GM12878 (cell line): ENCODE data around the gene RIPK3. TPM values are rescaled to one million over a fixed set of nuclear protein-coding genes. Genes with fewer than 3 reads are reported as not detected.
A peak's percentile ranks its signal among the peaks of the same experiment; 100 is the strongest.

ENCODE experiments used
- BRCA1 ChIP-seq: IDR thresholded peaks from 2 replicates; pipeline ENCODE4 v1.6.1; 2011; ENCODE audit warnings: low read depth, low read length, improper control_type of control experiment
- FOS ChIP-seq: IDR thresholded peaks from 3 replicates; pipeline ENCODE4 v1.6.1; 2011; ENCODE audit warnings: borderline replicate concordance; ENCODE audit not compliant: insufficient read length; ENCODE audit errors: extremely low read depth
- IKZF2 ChIP-seq, 2 experiments: fragments of 450-650 bp; IDR thresholded peaks; 2 replicates each; pipeline ENCODE4 v1.6.1; 2017; ENCODE audit warnings: mild to moderate bottlenecking in 2 of 2, moderate library complexity in 2 of 2
- JUND ChIP-seq: IDR thresholded peaks from 2 replicates; pipeline ENCODE4 v1.6.1; 2012; ENCODE audit warnings: low read depth, mild to moderate bottlenecking, low read length, improper control_type of control experiment, moderate library complexity
- KAT2A ChIP-seq: conservative IDR thresholded peaks from 2 replicates; pipeline ENCODE4 v1.6.1; 2011; ENCODE audit warnings: low read depth, low read length; ENCODE audit not compliant: control insufficient read depth
- MEF2A ChIP-seq: IDR thresholded peaks from 2 replicates; pipeline ENCODE4 v1.6.1; 2011; ENCODE audit warnings: low read depth, mild to moderate bottlenecking, low read length, moderate library complexity; ENCODE audit not compliant: insufficient read depth
- MEF2B ChIP-seq: fragments of 450-650 bp; IDR thresholded peaks from 2 replicates; pipeline ENCODE4 v1.6.1; 2018; ENCODE audit warnings: mild to moderate bottlenecking, moderate library complexity; ENCODE audit not compliant: partially characterized antibody, poor library complexity, severe bottlenecking
- NFYA ChIP-seq: IDR thresholded peaks from 2 replicates; pipeline ENCODE4 v1.6.1; 2011; ENCODE audit warnings: low read depth, mild to moderate bottlenecking, low read length, improper control_type of control experiment, borderline replicate concordance
- NFYB ChIP-seq: IDR thresholded peaks from 2 replicates; pipeline ENCODE4 v1.6.1; 2011; ENCODE audit warnings: low read depth, mild to moderate bottlenecking, low read length, improper control_type of control experiment, moderate library complexity; ENCODE audit not compliant: insufficient read depth
- PAX5 ChIP-seq: IDR thresholded peaks from 2 replicates; pipeline ENCODE4 v1.6.1; 2011; ENCODE audit warnings: low read depth, low read length, borderline replicate concordance
- PKNOX1 ChIP-seq: fragments of 450-650 bp; IDR thresholded peaks from 2 replicates; pipeline ENCODE4 v1.6.1; 2016; ENCODE audit warnings: mild to moderate bottlenecking
- POLR2A ChIP-seq: IDR thresholded peaks from 2 replicates; pipeline ENCODE4 v1.6.1; 2011; ENCODE audit warnings: low read depth, mild to moderate bottlenecking, low read length
- SMARCA5 ChIP-seq: fragments of 450-650 bp; IDR thresholded peaks from 2 replicates; pipeline ENCODE4 v1.6.1; 2017; ENCODE audit warnings: mild to moderate bottlenecking
- SMC3 ChIP-seq: IDR thresholded peaks from 2 replicates; pipeline ENCODE4 v1.6.1; 2011; ENCODE audit warnings: low read length, improper control_type of control experiment, borderline replicate concordance
- WRNIP1 ChIP-seq: IDR thresholded peaks from 2 replicates; pipeline ENCODE4 v1.6.1; 2011; ENCODE audit warnings: low read depth, low read length, improper control_type of control experiment, borderline replicate concordance
- YY1 ChIP-seq: IDR thresholded peaks from 2 replicates; pipeline ENCODE4 v1.6.1; 2011; ENCODE audit warnings: low read depth, mild to moderate bottlenecking, low read length
- ZNF384 ChIP-seq: IDR thresholded peaks from 2 replicates; pipeline ENCODE4 v1.6.1; 2012; ENCODE audit warnings: low read depth, mild to moderate bottlenecking, low read length, improper control_type of control experiment, borderline replicate concordance
- polyA plus RNA-seq, 11 experiments: library from polyadenylated mRNA; depleted of rRNA in 4 of 11; unstranded in 6 of 11; stranded (reverse) in 5 of 11; fragments of >200 nt; fragmentation: Nextera tagmentation in 4 of 11; fragmentation: Illumina TruSeq in 1 of 11; extraction: Ambion mirVana in 4 of 11; extraction: Trizol in 1 of 11; gene quantifications; 1 replicate in 1 of 11; 2 replicates in 10 of 11; pipeline versions ENCODE4 v1.2.1 to v1.2.3, GENCODE V29; 2011 to 2016; ENCODE audit warnings: inconsistent platforms in 2 of 11, missing spikeins in 2 of 11, low read depth in 1 of 11
- total RNA-seq, 4 experiments: library from RNA; depleted of rRNA in 3 of 4; stranded (reverse); fragments of >200 nt in 3 of 4; fragmentation: Illumina TruSeq in 1 of 4; extraction: Trizol in 1 of 4; gene quantifications; 2 replicates each; pipeline versions ENCODE4 v1.2.1 to v1.2.3, GENCODE V29; 2013 to 2021
- TF ChIP-seq, protein P1 (sequence below): fragments of 450-650 bp; formaldehyde crosslinking; IDR thresholded peaks from 2 replicates; pipeline ENCODE4 v1.4.0; 2020; ENCODE audit warnings: mild to moderate bottlenecking, moderate library complexity
- TF ChIP-seq, protein P2 (sequence below): IDR thresholded peaks from 2 replicates; pipeline ENCODE4 v1.6.1; 2012; ENCODE audit warnings: low read depth, low read length, improper control_type of control experiment
- TF ChIP-seq, protein P3 (sequence below): IDR thresholded peaks from 2 replicates; pipeline ENCODE4 v1.6.1; 2011; ENCODE audit warnings: borderline replicate concordance, low read depth, mild to moderate bottlenecking, moderate library complexity, low read length; ENCODE audit not compliant: insufficient read depth, poor library complexity, severe bottlenecking

Gene RIPK3
- total and polyA plus RNA-seq, 10 of the 15 experiments (the other 5 are each of a cell fraction or from before 2014, with no cell fraction given) = 2.0 to 13.6 (median 8.1) TPM

- TF ChIP-seq, protein P1, sequence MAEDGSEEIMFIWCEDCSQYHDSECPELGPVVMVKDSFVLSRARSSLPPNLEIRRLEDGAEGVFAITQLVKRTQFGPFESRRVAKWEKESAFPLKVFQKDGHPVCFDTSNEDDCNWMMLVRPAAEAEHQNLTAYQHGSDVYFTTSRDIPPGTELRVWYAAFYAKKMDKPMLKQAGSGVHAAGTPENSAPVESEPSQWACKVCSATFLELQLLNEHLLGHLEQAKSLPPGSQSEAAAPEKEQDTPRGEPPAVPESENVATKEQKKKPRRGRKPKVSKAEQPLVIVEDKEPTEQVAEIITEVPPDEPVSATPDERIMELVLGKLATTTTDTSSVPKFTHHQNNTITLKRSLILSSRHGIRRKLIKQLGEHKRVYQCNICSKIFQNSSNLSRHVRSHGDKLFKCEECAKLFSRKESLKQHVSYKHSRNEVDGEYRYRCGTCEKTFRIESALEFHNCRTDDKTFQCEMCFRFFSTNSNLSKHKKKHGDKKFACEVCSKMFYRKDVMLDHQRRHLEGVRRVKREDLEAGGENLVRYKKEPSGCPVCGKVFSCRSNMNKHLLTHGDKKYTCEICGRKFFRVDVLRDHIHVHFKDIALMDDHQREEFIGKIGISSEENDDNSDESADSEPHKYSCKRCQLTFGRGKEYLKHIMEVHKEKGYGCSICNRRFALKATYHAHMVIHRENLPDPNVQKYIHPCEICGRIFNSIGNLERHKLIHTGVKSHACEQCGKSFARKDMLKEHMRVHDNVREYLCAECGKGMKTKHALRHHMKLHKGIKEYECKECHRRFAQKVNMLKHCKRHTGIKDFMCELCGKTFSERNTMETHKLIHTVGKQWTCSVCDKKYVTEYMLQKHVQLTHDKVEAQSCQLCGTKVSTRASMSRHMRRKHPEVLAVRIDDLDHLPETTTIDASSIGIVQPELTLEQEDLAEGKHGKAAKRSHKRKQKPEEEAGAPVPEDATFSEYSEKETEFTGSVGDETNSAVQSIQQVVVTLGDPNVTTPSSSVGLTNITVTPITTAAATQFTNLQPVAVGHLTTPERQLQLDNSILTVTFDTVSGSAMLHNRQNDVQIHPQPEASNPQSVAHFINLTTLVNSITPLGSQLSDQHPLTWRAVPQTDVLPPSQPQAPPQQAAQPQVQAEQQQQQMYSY (CRISPR knock-in tag) = no peak
- no peak for TF ChIP-seq KAT2A
- TF ChIP-seq NFYA = no peak
- TF ChIP-seq JUND = 0 out of 2 replicates have a peak, but pooled peaks have one; percentile 33
- no peak for TF ChIP-seq BRCA1
- peak; percentile 96; the same call in 1 of the 2 replicates for TF ChIP-seq WRNIP1
- TF ChIP-seq SMARCA5 = peak; percentile 49; the same call in 1 of the 2 replicates
- TF ChIP-seq, protein P2, sequence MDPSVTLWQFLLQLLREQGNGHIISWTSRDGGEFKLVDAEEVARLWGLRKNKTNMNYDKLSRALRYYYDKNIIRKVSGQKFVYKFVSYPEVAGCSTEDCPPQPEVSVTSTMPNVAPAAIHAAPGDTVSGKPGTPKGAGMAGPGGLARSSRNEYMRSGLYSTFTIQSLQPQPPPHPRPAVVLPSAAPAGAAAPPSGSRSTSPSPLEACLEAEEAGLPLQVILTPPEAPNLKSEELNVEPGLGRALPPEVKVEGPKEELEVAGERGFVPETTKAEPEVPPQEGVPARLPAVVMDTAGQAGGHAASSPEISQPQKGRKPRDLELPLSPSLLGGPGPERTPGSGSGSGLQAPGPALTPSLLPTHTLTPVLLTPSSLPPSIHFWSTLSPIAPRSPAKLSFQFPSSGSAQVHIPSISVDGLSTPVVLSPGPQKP = no peak
- TF ChIP-seq, protein P3, sequence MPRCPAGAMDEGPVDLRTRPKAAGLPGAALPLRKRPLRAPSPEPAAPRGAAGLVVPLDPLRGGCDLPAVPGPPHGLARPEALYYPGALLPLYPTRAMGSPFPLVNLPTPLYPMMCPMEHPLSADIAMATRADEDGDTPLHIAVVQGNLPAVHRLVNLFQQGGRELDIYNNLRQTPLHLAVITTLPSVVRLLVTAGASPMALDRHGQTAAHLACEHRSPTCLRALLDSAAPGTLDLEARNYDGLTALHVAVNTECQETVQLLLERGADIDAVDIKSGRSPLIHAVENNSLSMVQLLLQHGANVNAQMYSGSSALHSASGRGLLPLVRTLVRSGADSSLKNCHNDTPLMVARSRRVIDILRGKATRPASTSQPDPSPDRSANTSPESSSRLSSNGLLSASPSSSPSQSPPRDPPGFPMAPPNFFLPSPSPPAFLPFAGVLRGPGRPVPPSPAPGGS = no peak
- no peak for TF ChIP-seq MEF2A
- TF ChIP-seq POLR2A = 0 out of 2 replicates have a peak, but pooled peaks have one; percentile 27
- TF ChIP-seq PAX5 = no peak; the same call in 1 of the 2 replicates
- TF ChIP-seq YY1 = peak; percentile 79
- TF ChIP-seq PKNOX1 = no peak
- peak; percentile 87 for TF ChIP-seq MEF2B
- TF ChIP-seq IKZF2 (IDR thresholded peaks at IDR 0.05) = peak; percentile 80 to 83; a peak in 3 of 4 replicates
- no peak for TF ChIP-seq FOS
- no peak for TF ChIP-seq ZNF384
- peak; percentile 99 for TF ChIP-seq SMC3
- no peak for TF ChIP-seq NFYB
Observed at GRCh38 chr14:24296341-24297157, 43.2 kb downstream of the RIPK3 start (continued).
